Measurements from ENCODE around the gene LRRC49.
"Not testable (repeated sequence)": the region's sequence is repeated elsewhere in the genome, so short reads cannot be mapped to it uniquely, and the experiment has no call there.

Gene LRRC49

GRCh38 chr15:71002316-71002715 lies 109.7 kb downstream of the LRRC49 start:
- no peak for DNase-seq

GRCh38 chr15:71003319-71003718 lies 110.7 kb downstream of the LRRC49 start:
- no peak for DNase-seq

- not testable (repeated sequence) for DNase-seq
These were observed 111.9 kb downstream of the LRRC49 start for GRCh38 chr15:71004506-71004905.

GRCh38 chr15:71005895-71006294 lies 113.3 kb downstream of the LRRC49 start:
- DNase-seq, result no peak

- no peak for DNase-seq
These were observed 115.7 kb downstream of the LRRC49 start for GRCh38 chr15:71008250-71008870.

GRCh38 chr15:71010472-71010871 lies 117.8 kb downstream of the LRRC49 start:
- no peak for DNase-seq

GRCh38 chr15:71010997-71011396 lies 118.4 kb downstream of the LRRC49 start:
- no peak for DNase-seq

- DNase-seq, result peak in 1 of 2 experiments; percentile 57
These were observed 119.0 kb downstream of the LRRC49 start for GRCh38 chr15:71011503-71012155.

- DNase-seq, result no peak
These were observed 120.8 kb downstream of the LRRC49 start for GRCh38 chr15:71013446-71013845.

- no peak for DNase-seq
These were observed 122.7 kb downstream of the LRRC49 start for GRCh38 chr15:71015342-71015741.

GRCh38 chr15:71031232-71031631 lies 138.6 kb downstream of the LRRC49 start:
- DNase-seq, result not testable (repeated sequence)

GRCh38 chr15:71035478-71035877 lies 142.9 kb downstream of the LRRC49 start:
- DNase-seq, result not testable (repeated sequence)

GRCh38 chr15:71042356-71042922 lies 149.8 kb downstream of the LRRC49 start:
- no peak for DNase-seq

- DNase-seq, result no peak
These were observed 150.7 kb downstream of the LRRC49 start for GRCh38 chr15:71043373-71043772.

- no peak for DNase-seq
These were observed 151.4 kb downstream of the LRRC49 start for GRCh38 chr15:71044006-71044405.

- not testable (repeated sequence) for DNase-seq
These were observed 153.5 kb downstream of the LRRC49 start for GRCh38 chr15:71046146-71046545.

GRCh38 chr15:71048913-71049675 lies 156.5 kb downstream of the LRRC49 start:
- no peak for DNase-seq

- DNase-seq, result no peak
These were observed 157.2 kb downstream of the LRRC49 start for GRCh38 chr15:71049706-71050422.

- DNase-seq, result no peak
These were observed 157.8 kb downstream of the LRRC49 start for GRCh38 chr15:71050461-71050860.

- DNase-seq, result no peak
These were observed 158.9 kb downstream of the LRRC49 start for GRCh38 chr15:71051539-71051938.

- no peak for DNase-seq
These were observed 159.7 kb downstream of the LRRC49 start for GRCh38 chr15:71052356-71052755.

- no peak for DNase-seq
These were observed 161.8 kb downstream of the LRRC49 start for GRCh38 chr15:71054286-71054952.

Data from NCI-H524 (cell line).